CD14-positive monocyte (primary cell): ENCODE data around the gene TRDN. TPM values are rescaled to one million over a fixed set of nuclear protein-coding genes. Genes with fewer than 3 reads are reported as not detected.

Source experiments
- DNase-seq, 3 donors: peaks; one replicate each; pipeline ENCODE4 v3.0.0-alpha.2; 2011 to 2022
- H2AFZ ChIP-seq: 2 replicates; pipeline ENCODE4 v1.6.0; 2012; ENCODE audit warnings: mild to moderate bottlenecking, low read depth, low read length, inconsistent platforms; ENCODE audit not compliant: insufficient read depth, poor library complexity, severe bottlenecking
- H3K27ac ChIP-seq, 2 donors: 1 replicate in 1 of 2; 2 replicates in 1 of 2; pipeline ENCODE4 v1.5.1; 2012 to 2013; ENCODE audit warnings: low read length in 2 of 2, control low read depth in 1 of 2, inconsistent platforms in 1 of 2, low read depth in 1 of 2, mild to moderate bottlenecking in 1 of 2
- H3K27me3 ChIP-seq, 2 donors: one replicate each; pipeline versions ENCODE4 v1.6.0 to v1.6.1; 2011 to 2013; ENCODE audit warnings: low read length in 2 of 2; ENCODE audit not compliant: control insufficient read depth in 2 of 2, insufficient read depth in 2 of 2
- H3K36me3 ChIP-seq, 2 donors: replicated peaks in 1 of 2; 1 replicate in 1 of 2; 2 replicates in 1 of 2; pipeline versions ENCODE4 v1.5.1 to v1.6.1; 2012 to 2013; ENCODE audit warnings: low read length in 2 of 2, control low read depth in 1 of 2, inconsistent platforms in 1 of 2, mild to moderate bottlenecking in 1 of 2; ENCODE audit not compliant: insufficient read depth in 2 of 2, control insufficient read depth in 1 of 2
- H3K4me1 ChIP-seq, 2 donors: 1 replicate in 1 of 2; 2 replicates in 1 of 2; pipeline versions ENCODE4 v1.5.1 to v1.6.1; 2012 to 2013; ENCODE audit warnings: low read length in 2 of 2, control low read depth in 1 of 2, inconsistent platforms in 1 of 2, mild to moderate bottlenecking in 1 of 2, moderate library complexity in 1 of 2; ENCODE audit not compliant: insufficient read depth in 2 of 2, control insufficient read depth in 1 of 2
- H3K4me2 ChIP-seq: replicated peaks from 2 replicates; pipeline ENCODE3; 2012; ENCODE audit warnings: low read length, moderate library complexity, mild to moderate bottlenecking; ENCODE audit not compliant: poor library complexity, severe bottlenecking; ENCODE audit errors: extremely low read depth
- H3K4me3 ChIP-seq, 3 experiments: fragments of 200-600 bp in 1 of 3; sonication (generic) in 1 of 3; replicated peaks in 1 of 3; 1 replicate in 2 of 3; 2 replicates in 1 of 3; pipeline ENCODE4 v1.5.1; 2011 to 2013; ENCODE audit warnings: low read length in 3 of 3, mild to moderate bottlenecking in 3 of 3, control low read depth in 2 of 3, low read depth in 2 of 3, inconsistent platforms in 1 of 3, moderate library complexity in 1 of 3
- H3K79me2 ChIP-seq: 2 replicates; pipeline ENCODE4 v1.6.0; 2012; ENCODE audit warnings: mild to moderate bottlenecking, control low read depth, inconsistent platforms, low read length, moderate library complexity; ENCODE audit not compliant: insufficient read depth
- H3K9ac ChIP-seq: 2 replicates; pipeline ENCODE4 v1.6.0; 2017; ENCODE audit warnings: low read length, mild to moderate bottlenecking; ENCODE audit not compliant: insufficient read depth, poor library complexity, severe bottlenecking
- H3K9me3 ChIP-seq, 2 donors: replicated peaks in 1 of 2; 1 replicate in 1 of 2; 2 replicates in 1 of 2; pipeline versions ENCODE4 v1.5.1 to v1.6.1; 2012 to 2013; ENCODE audit warnings: low read length in 2 of 2, control low read depth in 1 of 2; ENCODE audit not compliant: control insufficient read depth in 1 of 2, insufficient read depth in 1 of 2
- H4K20me1 ChIP-seq: 2 replicates; pipeline ENCODE4 v1.6.0; 2012; ENCODE audit warnings: mild to moderate bottlenecking, low read length, control low read depth, moderate library complexity; ENCODE audit not compliant: insufficient read depth
- H3K27ac Mint-ChIP-seq, 7 donors: one replicate each; pipeline ENCODE4 v1.8.0; 2020; ENCODE audit warnings: mild to moderate bottlenecking in 7 of 7, mixed read lengths in 7 of 7, moderate library complexity in 6 of 7, inconsistent platforms in 2 of 7
- H3K27me3 Mint-ChIP-seq, 3 donors: one replicate each; pipeline ENCODE4 v1.8.0; 2021 to 2022; ENCODE audit warnings: low read depth in 3 of 3, mild to moderate bottlenecking in 3 of 3, mixed read lengths in 3 of 3, moderate library complexity in 3 of 3, inconsistent platforms in 1 of 3
- H3K36me3 Mint-ChIP-seq, 2 donors: one replicate each; pipeline ENCODE4 v1.8.0; 2020; ENCODE audit warnings: mixed read lengths in 2 of 2, inconsistent platforms in 1 of 2, mild to moderate bottlenecking in 1 of 2
- H3K4me1 Mint-ChIP-seq: one replicate; pipeline ENCODE4 v1.8.0; 2020; ENCODE audit warnings: mild to moderate bottlenecking, mixed read lengths
- H3K4me3 Mint-ChIP-seq, 2 donors: one replicate each; pipeline ENCODE4 v1.8.0; 2020; ENCODE audit warnings: mild to moderate bottlenecking in 2 of 2, mixed read lengths in 2 of 2, moderate library complexity in 1 of 2
- H3K9me3 Mint-ChIP-seq, 7 donors: one replicate each; pipeline ENCODE4 v1.8.0; 2020 to 2022; ENCODE audit warnings: mixed read lengths in 7 of 7, mild to moderate bottlenecking in 6 of 7, moderate library complexity in 6 of 7, inconsistent platforms in 2 of 7
- CTCF ChIP-seq: fragments of 200-600 bp; IDR thresholded peaks from one replicate; pipeline ENCODE4 v1.8.0; 2022; ENCODE audit warnings: antibody characterized with exemption, mild to moderate bottlenecking
- WGBS: methylation state at CpG from one replicate; pipeline ENCODE4 v1.1.5; 2013; ENCODE audit warnings: missing lambda C conversion rate; ENCODE audit not compliant: insufficient coverage; 5-methylcytosine and 5-hydroxymethylcytosine counted together
- intact Hi-C, 2 donors: fragments of 100-400 bp; cut with micrococcal nuclease; formaldehyde crosslinking; loops; one replicate each; pipeline versions ENCODE4 v1.15.0 to v1.15.1; 2023
- polyA plus RNA-seq, 3 donors: library from polyadenylated mRNA; depleted of rRNA in 1 of 3; unstranded in 2 of 3; stranded (reverse) in 1 of 3; fragments of 300-500 nt in 2 of 3; fragments of >200 nt in 1 of 3; fragmentation: Illumina TruSeq in 2 of 3; gene quantifications; 1 replicate in 2 of 3; 2 replicates in 1 of 3; pipeline ENCODE4 v1.2.3, GENCODE V29; 2012 to 2021

TRDN gene
- polyA plus RNA-seq, 3 donors = not detected

DNA sequence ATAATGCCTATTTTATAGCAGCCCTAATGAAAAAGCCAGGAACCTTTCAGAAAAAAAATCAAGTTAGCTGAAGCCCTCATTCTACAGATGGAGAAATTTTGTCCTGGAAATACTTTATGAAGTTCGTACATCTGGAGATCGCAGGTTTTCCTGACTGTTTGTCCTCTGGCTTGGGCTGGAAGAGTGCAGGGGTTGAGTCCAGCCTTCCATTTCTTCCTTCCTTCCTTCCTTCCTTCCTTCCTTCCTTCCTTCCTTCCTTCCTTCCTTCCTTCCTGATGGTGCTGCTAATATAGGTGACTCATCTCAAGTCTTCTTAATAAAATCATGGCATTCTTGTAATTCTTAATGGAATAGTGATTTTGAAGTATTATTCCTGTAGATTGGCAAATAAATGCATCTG, 413.3 kb downstream of the TRDN start:
- no peaks in the 10 kb centered on the region for H3K27me3 ChIP-seq
- intact Hi-C loops = no loop called here
- WGBS = no CpG with 5 or more reads among the region's 2 CpGs

GRCh38 chr6:123215211-123215610, 421.5 kb downstream of the TRDN start:
- H3K4me3 Mint-ChIP-seq = no peak overlapping the region
- Histone ChIP-seq H3K9me3 (no peaks in the 10 kb centered on the region), H3K4me1 (no peaks in the 10 kb centered on the region), H3K36me3 (no peaks in the 10 kb centered on the region), H4K20me1 (no peaks in the 10 kb centered on the region), H3K79me2 (no peaks in the 10 kb centered on the region), H3K27me3 (no peaks in the 10 kb centered on the region), H3K9ac (no peak overlapping the region), H3K4me3 (no peak overlapping the region), H3K27ac (no peak overlapping the region), H2AFZ (no peak overlapping the region), H3K4me2 (no peak overlapping the region)
- no peak overlapping the region for H3K27ac Mint-ChIP-seq
- no peaks in the 10 kb centered on the region for H3K36me3 Mint-ChIP-seq
- no peak for TF ChIP-seq CTCF
- peaks cover 0 to 5% (median 0%) of the 10 kb centered on the region in 7 donors for H3K9me3 Mint-ChIP-seq
- no peaks in the 10 kb centered on the region for H3K4me1 Mint-ChIP-seq
- intact Hi-C loops = no loop called here
- no peaks in the 10 kb centered on the region for H3K27me3 Mint-ChIP-seq
- no peak for DNase-seq
- WGBS = 63% methylated on average over 2 of the region's 4 CpGs

More for the DNA sequence above, 413.3 kb downstream of the TRDN start:
- H3K9ac ChIP-seq = no peak overlapping the region
- no peak overlapping the region for H3K4me2 ChIP-seq
- no peaks in the 10 kb centered on the region for H3K4me1 Mint-ChIP-seq
- no peaks in the 10 kb centered on the region for H3K9me3 ChIP-seq
- no peak for DNase-seq
- H3K4me3 ChIP-seq = no peak overlapping the region
- no peaks in the 10 kb centered on the region for H3K36me3 Mint-ChIP-seq
- H3K4me3 Mint-ChIP-seq = no peak overlapping the region
- no peak overlapping the region for H2AFZ ChIP-seq
- no peak for TF ChIP-seq CTCF
- H4K20me1 ChIP-seq = no peaks in the 10 kb centered on the region
- no peaks in the 10 kb centered on the region for H3K4me1 ChIP-seq
- no peak overlapping the region for H3K27ac Mint-ChIP-seq
- H3K79me2 ChIP-seq = no peaks in the 10 kb centered on the region
- no peaks in the 10 kb centered on the region for H3K36me3 ChIP-seq
- H3K9me3 Mint-ChIP-seq = peaks cover 0 to 4% (median 0%) of the 10 kb centered on the region in 7 donors
- no peaks in the 10 kb centered on the region for H3K27me3 Mint-ChIP-seq
- H3K27ac ChIP-seq = no peak overlapping the region
